HT1080 (cell line): ENCODE data around the gene DEPDC5. TPM values are rescaled to one million over a fixed set of nuclear protein-coding genes. Genes with fewer than 3 reads are reported as not detected.
A peak's percentile ranks its signal among the peaks of the same experiment; 100 is the strongest.
"Not testable (repeated sequence)": the region's sequence is repeated elsewhere in the genome, so short reads cannot be mapped to it uniquely, and the experiment has no call there.

Source experiments
- DNase-seq: peaks from one replicate; pipeline ENCODE4 v3.0.0-alpha.2; 2015; ENCODE audit warnings: low read depth
- total RNA-seq: library from RNA; depleted of rRNA; stranded (reverse); fragments of >200 nt; shearing (Covaris generic); gene quantifications from 2 replicates; pipeline ENCODE4 v1.2.3, GENCODE V29; 2014

DEPDC5 gene
- total RNA-seq, 1 experiment from 2014 or later, result 8.7 TPM

DNA sequence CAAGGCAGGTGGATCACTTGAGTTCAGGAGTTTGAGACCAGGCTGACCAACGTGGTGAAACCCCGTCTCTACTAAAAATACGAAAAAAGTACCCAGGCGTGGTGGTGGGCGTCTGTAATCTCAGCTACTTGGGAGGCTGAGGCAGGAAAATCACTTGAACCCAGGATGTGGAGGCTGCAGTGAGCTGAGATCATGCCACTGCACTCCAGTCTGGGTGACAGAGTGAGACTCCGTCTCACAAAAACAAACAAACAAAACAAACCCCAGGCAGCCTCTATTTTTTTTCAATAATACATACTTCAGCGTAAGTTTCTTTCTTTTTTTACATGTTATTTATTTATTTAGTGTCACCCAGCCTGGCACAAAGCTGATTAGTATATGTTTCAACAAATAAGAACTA, 60.1 kb downstream of the DEPDC5 start:
- not testable (repeated sequence) for DNase-seq

DNA sequence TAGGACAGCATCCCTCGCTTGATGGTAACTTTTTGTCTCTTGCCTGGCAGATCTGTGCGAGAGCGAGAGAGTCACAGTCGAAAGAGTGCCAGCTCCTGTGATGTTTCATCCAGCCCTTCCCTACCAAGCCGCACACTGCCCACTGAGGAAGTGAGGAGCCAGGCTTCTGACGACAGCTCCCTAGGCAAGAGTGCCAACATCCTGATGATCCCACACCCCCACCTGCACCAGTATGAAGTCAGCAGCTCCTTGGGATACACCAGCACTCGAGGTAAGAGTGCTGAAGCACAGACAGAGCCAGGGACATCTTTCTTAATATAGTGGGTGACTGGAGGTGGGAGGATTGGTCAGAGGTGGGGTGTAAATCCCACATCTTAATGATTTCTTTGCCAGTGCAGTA, 61.1 kb downstream of the DEPDC5 start:
- no peak for DNase-seq

DNA sequence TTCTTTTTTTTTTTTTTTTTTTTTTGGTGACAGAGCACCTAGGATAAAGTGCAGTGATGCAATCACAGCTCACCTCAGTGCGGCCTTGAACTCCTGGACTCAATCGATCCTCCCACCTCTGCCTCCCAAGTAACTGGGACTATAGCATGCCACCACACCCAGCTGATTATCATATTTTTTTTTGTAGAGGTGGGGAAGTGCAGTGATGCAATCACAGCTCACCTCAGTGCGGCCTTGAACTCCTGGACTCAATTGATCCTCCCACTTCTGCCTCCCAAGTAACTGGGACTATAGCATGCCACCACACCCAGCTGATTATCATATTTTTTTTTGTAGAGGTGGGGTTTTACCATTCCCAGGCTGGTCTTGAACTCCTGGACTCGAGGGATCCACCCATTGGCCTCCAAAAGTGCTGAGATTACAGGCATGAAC, 61.6 kb downstream of the DEPDC5 start:
- DNase-seq, result not testable (repeated sequence)

DNA sequence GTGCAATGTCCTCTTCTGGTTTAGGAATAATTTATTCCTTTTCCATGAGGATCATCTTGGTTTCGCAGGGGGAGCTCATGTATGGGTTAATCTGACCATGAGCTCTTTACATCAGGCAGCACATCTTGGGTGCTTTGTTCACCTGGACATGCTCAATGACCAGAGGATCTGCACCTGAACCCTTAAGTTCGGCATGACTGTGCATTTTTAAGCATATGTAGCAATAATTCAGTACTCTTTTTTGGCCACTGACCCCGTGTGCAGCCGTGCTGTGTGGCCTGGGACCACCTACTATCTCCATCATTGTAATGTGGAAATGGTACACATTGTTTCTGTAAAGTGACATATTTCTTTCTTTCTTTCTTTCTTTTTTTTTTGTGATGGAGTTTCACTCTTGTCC, 62.9 kb downstream of the DEPDC5 start:
- DNase-seq, result no peak

DNA sequence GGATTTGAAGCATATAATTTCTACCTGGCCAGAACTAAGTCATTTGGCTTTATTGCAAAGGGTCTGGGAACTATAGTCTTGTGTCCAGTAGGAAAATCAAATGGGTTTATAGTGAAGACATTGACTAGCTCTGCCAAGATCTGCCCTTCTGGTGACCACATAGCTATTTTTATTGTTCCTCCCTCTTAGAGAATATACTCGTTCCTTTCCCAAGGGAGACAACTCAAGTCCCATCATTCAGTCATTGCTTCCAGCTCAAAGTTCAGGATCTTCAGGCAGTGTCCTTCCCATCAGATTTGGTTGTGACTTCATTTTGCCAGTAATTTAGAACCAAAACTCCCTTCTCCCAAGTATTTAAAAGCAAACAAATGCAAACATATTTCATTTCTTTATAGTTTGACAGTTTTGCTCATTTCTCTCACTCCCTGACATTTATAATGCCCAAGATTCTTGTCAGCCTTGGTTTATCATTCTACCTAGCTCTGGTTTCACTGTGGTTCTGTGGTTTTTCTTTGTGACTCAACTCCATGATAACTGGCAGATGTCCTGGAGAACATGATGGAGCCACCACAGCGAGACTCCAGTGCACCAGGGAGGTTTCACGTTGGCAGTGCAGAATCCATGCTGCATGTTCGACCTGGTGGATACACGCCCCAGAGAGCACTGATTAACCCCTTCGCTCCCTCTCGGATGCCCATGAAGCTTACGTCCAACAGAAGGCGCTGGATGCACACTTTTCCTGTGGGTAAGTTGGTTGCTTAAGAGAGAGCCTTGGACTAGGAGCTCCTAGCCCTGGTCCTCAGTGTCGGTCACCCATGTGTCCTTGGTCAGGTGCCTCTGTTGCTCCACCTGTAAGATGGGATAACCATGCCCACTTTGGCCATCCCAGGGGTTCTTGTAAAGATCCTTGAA, 64.9 kb downstream of the DEPDC5 start:
- peak; percentile 56 for DNase-seq

DNA sequence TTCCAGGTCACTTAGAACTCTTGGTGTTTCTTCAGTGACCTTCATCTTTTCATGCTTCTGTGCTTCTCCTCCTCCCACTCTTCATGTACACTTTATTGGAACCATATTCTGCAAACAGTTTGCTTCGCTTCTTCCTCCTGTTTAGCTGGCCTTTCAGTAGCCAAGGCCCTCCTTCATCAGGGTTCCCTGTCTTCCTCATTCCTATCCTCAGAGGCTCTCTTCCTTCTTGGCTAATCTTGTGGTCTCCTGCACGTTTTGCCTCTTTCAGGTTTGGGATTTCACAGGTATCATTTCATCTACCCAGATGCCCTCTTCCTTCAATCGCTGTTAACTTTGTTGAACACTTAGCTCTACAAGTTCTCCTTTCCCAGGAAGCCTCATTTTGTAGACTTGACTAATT, 66.8 kb downstream of the DEPDC5 start:
- no peak for DNase-seq

DNA sequence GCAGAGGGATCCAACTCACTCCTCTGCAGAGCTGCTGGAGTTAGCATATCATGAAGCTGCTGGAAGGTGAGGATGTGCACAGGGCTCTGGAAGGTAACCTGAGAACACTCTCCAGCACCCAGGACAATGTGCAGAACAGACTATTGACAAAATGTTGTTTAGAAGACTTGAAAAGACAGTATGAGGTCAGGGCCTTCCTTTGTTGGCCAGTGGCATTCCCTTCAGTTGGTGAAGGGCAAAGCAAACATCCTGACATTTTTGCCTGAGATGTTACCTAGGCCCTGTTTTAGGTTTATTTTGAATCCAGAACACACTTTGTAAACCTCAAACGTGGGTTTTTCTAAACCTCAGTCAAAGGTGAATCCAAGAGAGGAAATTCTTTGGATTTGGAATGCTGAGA, 67.8 kb downstream of the DEPDC5 start:
- no peak for DNase-seq

DNA sequence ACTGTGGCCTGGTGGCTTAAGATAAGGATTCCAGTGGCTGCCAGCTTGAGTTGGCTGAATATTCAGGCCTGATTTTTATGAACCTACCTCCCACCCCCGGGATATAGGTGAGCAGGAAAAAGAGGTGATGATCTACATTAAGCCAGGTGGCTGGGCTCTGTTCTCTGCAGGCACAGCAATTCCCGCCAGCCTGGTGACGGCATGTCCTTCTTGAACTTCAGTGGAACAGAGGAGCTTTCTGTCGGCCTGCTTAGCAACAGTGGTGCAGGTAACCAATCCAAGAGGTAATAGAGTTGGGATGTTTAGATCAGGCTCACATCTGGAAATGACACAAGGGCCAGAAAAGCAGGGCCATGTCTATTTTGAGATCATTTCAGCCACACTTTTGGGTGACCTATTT, 68.7 kb downstream of the DEPDC5 start:
- no peak for DNase-seq

DNA sequence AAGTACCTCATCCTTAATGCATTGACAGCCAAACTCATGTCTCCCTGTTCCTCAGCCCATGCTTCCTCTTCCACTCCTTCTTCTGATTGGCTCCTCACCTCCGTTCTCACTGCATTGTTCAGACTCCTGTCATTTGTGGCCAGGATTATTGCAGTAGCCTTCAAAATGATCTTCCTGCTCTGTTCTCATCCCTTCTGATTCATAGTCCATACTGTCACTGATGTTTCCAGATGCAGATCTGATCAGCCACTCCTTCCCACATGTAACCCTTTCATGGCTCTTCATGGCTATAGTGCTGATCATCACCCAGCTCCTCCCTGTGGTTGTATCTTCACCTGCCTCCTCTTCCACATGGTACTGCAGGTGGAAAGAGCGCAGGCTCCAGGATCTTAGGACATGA, 71.7 kb downstream of the DEPDC5 start:
- DNase-seq, result no peak

DNA sequence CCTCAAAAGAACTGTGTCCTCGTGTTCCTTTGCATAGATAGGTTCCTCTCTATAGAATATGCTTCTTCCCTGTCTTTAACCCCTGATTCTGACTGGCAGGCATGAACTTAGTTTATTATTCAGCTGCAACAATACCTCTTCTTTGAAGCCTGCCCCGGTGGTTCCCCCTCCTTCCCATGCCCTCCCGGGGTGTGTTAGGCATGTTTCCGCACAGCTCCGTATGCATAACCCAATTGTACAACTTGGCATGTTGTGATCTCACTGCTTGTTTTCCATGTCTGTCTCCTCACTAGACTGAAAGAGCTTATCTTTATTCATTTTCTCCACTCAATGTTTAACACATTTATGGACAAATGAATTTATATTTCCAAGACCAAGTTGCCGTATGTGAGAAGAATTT, 72.6 kb downstream of the DEPDC5 start:
- DNase-seq, result no peak

DNA sequence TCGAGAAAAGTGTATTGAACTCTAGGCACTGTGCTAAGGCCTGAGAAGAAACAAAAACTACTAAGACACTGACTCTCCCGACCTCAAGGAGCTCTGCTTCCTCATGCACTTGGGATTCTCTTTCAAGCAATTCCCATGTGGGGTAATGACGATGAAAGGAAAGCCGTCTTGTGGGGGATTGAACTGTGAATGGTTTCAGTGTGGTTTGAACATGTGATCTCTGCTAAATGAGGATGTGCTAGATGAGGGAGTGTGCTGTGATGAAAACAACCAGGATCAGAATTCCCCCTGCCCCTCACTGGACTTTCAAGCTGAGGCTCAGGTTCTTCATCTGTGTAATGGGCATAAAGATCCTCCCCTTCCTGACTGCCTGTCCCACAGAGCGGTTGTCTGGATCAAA, 74.9 kb downstream of the DEPDC5 start:
- DNase-seq, result no peak

DNA sequence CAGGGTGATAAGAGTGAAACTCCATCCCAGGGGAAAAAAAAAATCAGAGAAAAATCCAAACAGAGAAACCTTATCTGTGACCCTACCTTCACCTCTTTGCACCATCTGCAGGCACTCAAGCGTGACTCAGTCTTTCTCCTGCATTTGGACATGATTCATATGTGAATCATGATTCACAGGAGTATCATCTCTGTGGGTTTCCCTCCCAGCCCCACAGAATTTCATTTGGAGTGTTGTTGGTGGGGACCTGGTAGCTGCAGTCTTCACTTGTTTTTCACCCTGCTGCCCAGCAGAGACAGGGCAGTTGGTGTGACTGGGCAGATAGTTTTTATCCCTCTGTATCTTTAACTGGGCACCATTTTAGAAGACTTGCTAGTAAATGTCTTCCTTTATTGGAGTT, 75.7 kb downstream of the DEPDC5 start:
- DNase-seq, result peak; percentile 97

DNA sequence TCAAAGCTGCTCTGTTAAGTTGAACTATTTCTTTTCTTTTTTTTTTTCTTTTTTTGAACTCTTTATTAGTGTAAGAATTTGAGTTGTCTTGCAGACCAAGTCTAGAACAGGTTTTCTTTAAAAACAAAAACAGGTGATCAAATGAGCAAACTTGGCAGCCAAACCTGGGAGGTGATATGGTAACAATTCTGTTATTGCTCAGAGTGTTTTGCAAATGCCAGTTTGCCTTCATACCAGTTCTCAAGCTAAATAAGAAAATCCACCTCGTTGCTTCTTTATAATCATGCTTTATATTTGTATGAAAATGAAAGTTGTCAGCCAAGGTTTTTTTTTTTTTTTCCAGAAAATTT, 76.9 kb downstream of the DEPDC5 start:
- DNase-seq, result no peak

DNA sequence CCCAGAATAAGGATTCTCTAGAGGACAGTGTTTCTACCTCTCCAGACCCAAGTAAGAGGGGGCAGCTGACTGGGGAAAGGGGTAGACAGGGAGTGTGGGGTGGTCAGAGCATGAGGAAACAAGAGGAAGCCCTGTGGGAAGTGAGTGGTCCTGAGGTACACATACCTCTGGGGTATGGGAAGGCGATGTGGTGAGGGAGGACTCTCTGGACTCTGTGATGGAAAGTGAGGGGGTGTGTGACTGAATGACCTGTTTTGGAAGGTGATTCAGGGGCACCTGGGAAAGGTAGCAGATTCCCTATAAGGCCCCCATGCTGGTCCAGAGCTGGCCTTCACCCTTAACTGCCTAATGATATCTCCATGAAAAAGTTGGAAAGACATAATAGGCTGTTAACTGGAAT, 80.1 kb downstream of the DEPDC5 start:
- no peak for DNase-seq

DNA sequence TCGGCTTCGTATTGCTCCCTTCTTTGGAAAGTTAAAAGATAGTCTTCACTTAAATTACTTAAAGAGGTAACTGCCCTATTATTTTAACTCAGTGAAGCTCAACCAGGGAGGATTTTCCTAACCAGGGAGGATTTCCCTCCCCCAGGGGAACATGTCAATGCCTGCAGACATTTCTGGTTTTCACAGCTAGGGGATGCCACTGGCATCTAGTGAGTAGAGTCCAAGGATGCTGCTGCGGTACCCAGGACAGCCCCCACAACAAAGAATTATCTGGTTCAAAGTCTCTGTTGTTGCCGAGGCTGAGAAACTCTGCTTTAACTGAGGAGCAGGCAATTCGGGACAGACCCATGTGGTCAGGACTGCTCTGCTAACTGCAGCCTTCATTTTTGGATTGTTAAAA, 82.2 kb downstream of the DEPDC5 start:
- DNase-seq, result no peak

DNA sequence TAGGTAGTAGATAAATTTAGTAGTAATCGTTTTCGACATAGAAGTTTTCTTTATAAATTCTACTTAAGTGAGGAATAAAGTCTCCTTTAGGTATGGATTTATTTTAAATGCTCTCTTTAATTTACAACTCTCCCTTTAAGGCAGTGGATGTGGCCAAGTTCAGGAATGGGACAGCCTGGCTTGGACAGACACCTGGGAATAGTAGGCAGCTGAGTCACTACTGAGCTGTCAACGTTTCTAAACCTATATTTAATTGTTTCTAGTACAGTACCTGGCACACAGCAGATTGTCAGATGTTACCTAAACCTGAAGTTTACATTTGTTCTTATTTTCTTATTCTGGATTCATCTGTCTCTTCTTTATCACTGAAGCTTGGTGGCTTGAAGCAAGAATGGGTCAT, 85.1 kb downstream of the DEPDC5 start:
- DNase-seq, result no peak

DNA sequence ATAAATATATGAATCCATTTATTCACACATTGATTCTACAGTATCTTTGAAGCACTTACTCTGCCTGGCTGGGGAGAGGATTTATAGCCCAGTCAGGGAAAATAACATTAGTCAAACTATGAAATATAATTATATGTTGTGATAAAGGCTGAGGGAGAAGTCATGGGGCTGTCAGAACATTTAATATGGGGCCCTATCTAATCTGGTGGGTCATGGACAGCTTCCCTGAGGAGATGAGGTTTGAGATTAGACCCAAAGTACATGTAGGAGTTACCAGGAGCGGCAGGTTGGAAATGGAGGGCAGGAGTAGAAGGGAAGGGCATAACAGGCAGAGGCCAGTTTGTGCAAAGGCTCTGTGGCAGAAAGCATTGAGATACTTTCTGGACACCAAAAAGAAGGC, 86.2 kb downstream of the DEPDC5 start:
- no peak for DNase-seq

DNA sequence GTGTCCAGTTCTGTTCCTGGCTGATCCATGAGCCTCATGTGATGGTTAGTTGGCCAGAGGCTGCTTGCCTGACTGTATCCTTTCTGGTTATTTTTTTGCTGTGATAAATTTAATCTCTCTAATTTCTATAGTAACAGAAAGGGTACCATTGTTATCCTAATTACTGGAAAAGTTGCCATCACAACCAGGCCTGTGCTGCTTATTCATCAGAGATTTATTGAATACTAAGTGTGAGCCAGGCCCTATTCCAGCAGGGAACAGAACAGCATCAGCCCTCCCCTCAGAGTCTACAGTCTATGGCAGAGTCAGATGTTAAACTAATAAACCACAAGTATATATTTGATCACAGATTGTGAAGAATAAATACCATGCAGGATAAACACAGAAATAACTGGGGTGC, 86.8 kb downstream of the DEPDC5 start:
- DNase-seq, result no peak

DNA sequence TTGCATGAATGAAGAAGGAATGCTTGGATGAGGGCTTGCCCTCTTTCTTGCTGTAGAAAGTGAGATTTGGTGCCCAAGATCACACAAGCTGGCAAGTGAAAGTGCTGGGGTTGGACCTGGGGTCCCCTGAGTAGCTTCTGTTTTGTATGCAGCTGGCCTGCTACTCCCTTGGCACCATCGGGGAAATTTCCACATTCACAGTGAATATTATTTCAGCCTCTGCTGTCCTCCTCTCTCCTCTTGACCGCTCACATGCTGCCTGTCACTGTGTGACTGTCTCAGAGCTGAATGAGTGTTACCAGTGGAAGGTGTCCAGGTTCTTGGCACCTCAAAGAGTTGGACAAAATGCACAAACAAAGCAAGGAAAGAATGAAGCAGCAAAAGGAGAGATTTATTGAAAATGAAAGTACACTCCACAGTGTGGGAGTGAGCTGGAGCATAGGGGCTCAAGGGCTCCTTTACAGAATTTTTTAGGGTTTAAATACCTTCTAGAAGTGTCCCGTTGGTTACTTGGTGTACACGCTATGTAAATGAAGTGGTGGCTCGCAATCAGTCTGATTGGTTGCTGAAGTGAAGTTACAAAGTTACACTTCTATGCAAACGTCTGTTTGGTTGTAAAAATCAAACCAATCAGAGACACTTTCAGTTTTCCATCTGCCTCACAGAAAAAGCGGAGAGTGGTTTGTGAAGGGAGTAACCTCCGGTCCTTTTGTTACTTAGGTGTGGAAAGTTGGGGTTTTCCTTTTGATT, 87.4 kb downstream of the DEPDC5 start:
- no peak for DNase-seq

DNA sequence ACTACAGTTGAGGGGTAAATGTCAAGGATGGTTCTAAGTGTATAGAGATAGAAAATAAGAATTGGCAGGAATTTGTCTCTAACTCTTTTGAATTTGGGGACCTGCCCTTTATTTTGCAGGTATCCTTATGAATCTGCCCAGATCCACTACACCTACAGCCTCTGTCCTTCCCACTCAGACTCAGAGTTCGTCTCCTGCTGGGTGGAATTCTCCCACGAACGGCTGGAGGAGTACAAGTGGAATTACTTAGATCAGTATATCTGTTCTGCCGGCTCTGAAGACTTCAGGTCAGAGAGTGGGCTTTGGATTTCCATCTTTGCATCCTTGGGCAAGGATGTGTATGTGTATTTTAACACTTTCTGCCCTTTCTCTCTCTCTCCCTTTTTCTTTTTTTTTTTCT, 89.7 kb downstream of the DEPDC5 start:
- no peak for DNase-seq

DNA sequence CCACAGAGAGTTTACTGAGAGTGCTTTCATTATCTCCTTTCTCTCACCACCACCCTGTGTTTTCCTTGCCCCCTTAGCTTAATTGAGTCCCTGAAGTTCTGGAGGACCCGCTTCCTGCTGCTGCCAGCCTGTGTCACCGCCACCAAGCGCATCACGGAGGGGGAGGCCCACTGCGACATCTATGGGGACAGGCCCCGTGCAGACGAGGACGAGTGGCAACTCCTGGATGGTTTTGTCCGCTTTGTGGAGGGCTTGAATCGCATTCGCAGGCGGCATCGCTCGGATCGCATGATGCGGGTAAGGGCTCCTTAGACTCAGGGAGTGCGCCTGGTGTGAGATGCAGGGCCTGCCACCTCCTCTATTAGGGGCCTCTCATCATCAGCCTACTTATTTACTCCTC, 91.1 kb downstream of the DEPDC5 start:
- no peak for DNase-seq

DNA sequence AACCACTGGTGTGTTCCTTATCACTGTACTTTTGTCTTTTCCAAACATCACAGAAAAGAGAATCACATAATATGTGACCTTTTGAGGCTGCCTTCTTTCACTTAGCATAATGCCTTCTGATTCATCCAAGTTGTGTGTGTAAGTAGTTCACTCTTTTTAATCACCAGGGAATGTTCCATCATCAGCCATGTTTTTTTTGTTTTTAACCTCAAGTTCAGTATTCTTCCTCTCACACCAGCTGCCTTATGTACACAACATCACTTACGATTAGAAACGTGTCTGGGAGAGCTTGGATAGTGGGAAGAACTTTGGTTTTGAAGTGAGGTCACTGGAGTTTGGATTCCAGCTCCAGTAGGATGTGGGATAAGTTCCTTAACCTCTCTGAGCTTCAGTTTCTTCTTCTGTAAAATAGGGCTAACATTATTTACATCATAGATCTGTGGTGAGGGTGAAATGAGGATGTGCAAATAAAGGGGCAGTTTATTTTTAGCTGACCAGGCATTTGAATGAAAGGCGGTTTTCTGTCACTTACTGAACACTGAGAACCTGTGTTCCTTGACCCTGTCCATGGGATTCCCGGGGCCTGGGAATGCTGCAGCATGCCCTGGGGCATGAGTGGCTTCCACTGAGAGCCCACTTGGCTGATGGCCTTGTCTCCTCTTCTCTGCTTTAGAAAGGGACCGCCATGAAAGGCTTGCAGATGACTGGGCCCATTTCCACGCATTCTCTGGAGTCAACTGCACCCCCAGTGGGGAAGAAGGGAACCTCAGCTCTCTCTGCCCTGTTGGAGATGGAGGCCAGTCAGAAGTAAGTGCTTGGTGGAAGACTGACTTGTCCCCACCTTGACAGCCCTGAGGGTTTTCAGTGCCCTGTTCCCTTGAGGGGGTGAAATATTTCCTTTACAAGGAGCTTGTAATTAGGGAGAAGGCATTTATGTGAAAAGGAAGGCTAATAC, 92.6 kb downstream of the DEPDC5 start:
- DNase-seq, result no peak
